Astrocyte of the cerebellum (primary cell): ENCODE results near the gene SSBP3.

Experiments used
- DNase-seq: peaks from one replicate; pipeline ENCODE4 v3.0.0-alpha.2; 2011; ENCODE audit warnings: low read depth
- H3K4me3 ChIP-seq: 2 replicates; pipeline ENCODE4 v1.5.1; 2011; ENCODE audit warnings: mild to moderate bottlenecking, low read depth, low read length, moderate library complexity
- CTCF ChIP-seq: IDR thresholded peaks from 2 replicates; pipeline ENCODE4 v1.5.1; 2012; ENCODE audit warnings: low read length, low read depth, moderate library complexity, mild to moderate bottlenecking; ENCODE audit errors: missing control alignments
- in situ Hi-C: cut with HindIII; loops from 2 replicates; pipeline ENCODE4 v1.10.0; 2017; ENCODE audit warnings: low sequenced_read_pairs

Gene SSBP3

GRCh38 chr1:54294887-54295286 lies 111.3 kb downstream of the SSBP3 start:
- in situ Hi-C loops = loop anchor here (5.0 kb wide), 1 partner anchor 53 kb away; no protein-coding TSS in a partner anchor
- no peak for TF ChIP-seq CTCF
- H3K4me3 ChIP-seq = no peak overlapping the region
- DNase-seq = no peak

- no peak for DNase-seq
- in situ Hi-C loops = no loop called here
- no peak for TF ChIP-seq CTCF
- H3K4me3 ChIP-seq = no peak overlapping the region
Measured at GRCh38 chr1:54292002-54292911, 113.9 kb downstream of the SSBP3 start.

GRCh38 chr1:54291276-54292001 lies 114.8 kb downstream of the SSBP3 start:
- in situ Hi-C loops = no loop called here
- no peak for DNase-seq
- H3K4me3 ChIP-seq = no peak overlapping the region
- no peak for TF ChIP-seq CTCF

- TF ChIP-seq CTCF = no peak
- H3K4me3 ChIP-seq = no peak overlapping the region
- in situ Hi-C loops = no loop called here
- no peak for DNase-seq
Measured at GRCh38 chr1:54290506-54291184, 115.5 kb downstream of the SSBP3 start.

GRCh38 chr1:54289712-54290233 lies 116.4 kb downstream of the SSBP3 start:
- no peak for DNase-seq
- no peak for TF ChIP-seq CTCF
- in situ Hi-C loops = no loop called here
- no peak overlapping the region for H3K4me3 ChIP-seq

- in situ Hi-C loops = no loop called here
- no peak for DNase-seq
- no peak for TF ChIP-seq CTCF
- no peak overlapping the region for H3K4me3 ChIP-seq
Measured at GRCh38 chr1:54287801-54288211, 118.4 kb downstream of the SSBP3 start.
